Kidney (tissue), 14 donors: Measurements from ENCODE around the gene RASGEF1C. TPM values are rescaled to one million over a fixed set of nuclear protein-coding genes. Genes with fewer than 3 reads are reported as not detected.

ENCODE experiments used
- DNase-seq, 5 donors: peaks; one replicate each; pipeline ENCODE4 v3.0.0-alpha.2; 2013 to 2020
- FAIRE-seq: peaks from 2 replicates; lab custom pipeline; 2012; peaks lifted over from hg19 to GRCh38; lab: Jason Lieb, UNC
- H3K27ac ChIP-seq, 2 donors: one replicate each; pipeline ENCODE4 v1.7.0; 2013; ENCODE audit warnings: low read depth in 2 of 2, low read length in 2 of 2, inconsistent platforms in 1 of 2
- H3K27me3 ChIP-seq: one replicate; pipeline ENCODE4 v1.7.1; 2013; ENCODE audit warnings: low read length, inconsistent platforms; ENCODE audit not compliant: control insufficient read depth, insufficient read depth
- H3K36me3 ChIP-seq, 3 donors: one replicate each; pipeline versions ENCODE4 v1.7.0 to v1.7.1; 2013; ENCODE audit warnings: low read length in 3 of 3, control low read depth in 1 of 3, inconsistent platforms in 1 of 3; ENCODE audit not compliant: insufficient read depth in 3 of 3, control insufficient read depth in 2 of 3
- H3K4me1 ChIP-seq, 3 donors: one replicate each; pipeline versions ENCODE4 v1.7.0 to v1.7.1; 2013; ENCODE audit warnings: low read length in 3 of 3, inconsistent platforms in 1 of 3, low read depth in 1 of 3; ENCODE audit not compliant: control insufficient read depth in 2 of 3, insufficient read depth in 2 of 3
- H3K4me3 ChIP-seq, 3 donors: one replicate each; pipeline versions ENCODE4 v1.7.0 to v1.8.1; 2013; ENCODE audit warnings: low read length in 3 of 3, control low read depth in 1 of 3, inconsistent platforms in 1 of 3
- H3K9ac ChIP-seq, 3 donors: one replicate each; pipeline versions ENCODE4 v1.7.0 to v1.7.1; 2013; ENCODE audit warnings: low read length in 3 of 3, control low read depth in 1 of 3, inconsistent platforms in 1 of 3
- H3K9me3 ChIP-seq, 3 donors: one replicate each; pipeline versions ENCODE4 v1.7.0 to v1.7.1; 2013; ENCODE audit warnings: low read length in 3 of 3, control low read depth in 1 of 3, inconsistent platforms in 1 of 3; ENCODE audit not compliant: control insufficient read depth in 2 of 3, insufficient read depth in 1 of 3
- intact Hi-C: fragments of 100-400 bp; cut with DNase I; formaldehyde crosslinking; loops from one replicate; pipeline ENCODE4 v1.11.1; 2022
- polyA plus RNA-seq: library from polyadenylated mRNA; stranded (reverse); fragments of 350-450 nt; fragmentation: Illumina TruSeq; extraction: RNeasy Lipid Tissue Mini Kit (QIAGEN cat#74804); gene quantifications from one replicate; pipeline ENCODE4 v1.2.3, GENCODE V29; 2014; ENCODE audit warnings: low read depth, low replicate concordance; ENCODE audit not compliant: insufficient read depth
- total RNA-seq: library from RNA; stranded (reverse); fragmentation: NEBNext Ultra II Directional; extraction: Animal tissue kit (Norgen Biotek cat#: 25700); gene quantifications from one replicate; pipeline ENCODE4 v1.2.1, GENCODE V29; 2021
- TF ChIP-seq, protein P1 (sequence below): IDR thresholded peaks from 3 replicates; pipeline ENCODE4 v1.5.1; 2012; ENCODE audit warnings: mild to moderate bottlenecking, moderate library complexity, borderline replicate concordance; ENCODE audit not compliant: insufficient read depth; ENCODE audit errors: extremely low read depth
- donor health status: control.
- donor health status: control.
- donor health status: control.
- donor health status: control.
- donor health status: control.
- donor health status: DM: yes; HTN: yes; CAD: no.
- donor health status: Normal renal cell carcinoma (clear cell type).

RASGEF1C gene
- total and polyA plus RNA-seq, 2 donors from 2014 or later = 0.15 to 0.16 TPM

DNA sequence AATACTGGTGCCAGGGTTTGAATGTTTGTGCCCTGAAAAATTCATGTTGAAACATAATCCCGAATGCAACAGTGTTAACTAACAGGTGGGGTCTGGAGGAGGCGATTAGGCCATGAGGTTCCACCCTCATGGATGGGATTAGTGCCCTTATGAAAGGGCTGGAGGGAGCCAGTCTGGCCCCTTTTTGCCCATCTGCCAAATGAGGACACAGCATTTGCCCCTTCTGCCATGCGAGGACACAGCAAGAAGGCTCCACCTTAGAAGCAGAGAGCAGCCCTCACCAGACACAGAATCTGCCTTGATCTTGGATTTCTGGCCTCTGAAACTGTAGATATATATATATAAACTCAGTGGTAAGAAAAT, 104.9 kb downstream of the RASGEF1C start:
- H3K9me3 ChIP-seq = no peaks in the 10 kb centered on the region
- peak in 1 of 5 donors; percentile 19 for DNase-seq
- FAIRE-seq = no peak
- H3K4me3 ChIP-seq = no peak overlapping the region
- H3K4me1 ChIP-seq = no peaks in the 10 kb centered on the region
- no peaks in the 10 kb centered on the region for H3K36me3 ChIP-seq
- TF ChIP-seq, protein P1, sequence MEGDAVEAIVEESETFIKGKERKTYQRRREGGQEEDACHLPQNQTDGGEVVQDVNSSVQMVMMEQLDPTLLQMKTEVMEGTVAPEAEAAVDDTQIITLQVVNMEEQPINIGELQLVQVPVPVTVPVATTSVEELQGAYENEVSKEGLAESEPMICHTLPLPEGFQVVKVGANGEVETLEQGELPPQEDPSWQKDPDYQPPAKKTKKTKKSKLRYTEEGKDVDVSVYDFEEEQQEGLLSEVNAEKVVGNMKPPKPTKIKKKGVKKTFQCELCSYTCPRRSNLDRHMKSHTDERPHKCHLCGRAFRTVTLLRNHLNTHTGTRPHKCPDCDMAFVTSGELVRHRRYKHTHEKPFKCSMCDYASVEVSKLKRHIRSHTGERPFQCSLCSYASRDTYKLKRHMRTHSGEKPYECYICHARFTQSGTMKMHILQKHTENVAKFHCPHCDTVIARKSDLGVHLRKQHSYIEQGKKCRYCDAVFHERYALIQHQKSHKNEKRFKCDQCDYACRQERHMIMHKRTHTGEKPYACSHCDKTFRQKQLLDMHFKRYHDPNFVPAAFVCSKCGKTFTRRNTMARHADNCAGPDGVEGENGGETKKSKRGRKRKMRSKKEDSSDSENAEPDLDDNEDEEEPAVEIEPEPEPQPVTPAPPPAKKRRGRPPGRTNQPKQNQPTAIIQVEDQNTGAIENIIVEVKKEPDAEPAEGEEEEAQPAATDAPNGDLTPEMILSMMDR = no peak
- intact Hi-C loops = no loop called here
- no peak overlapping the region for H3K9ac ChIP-seq
- H3K27me3 ChIP-seq = no peaks in the 10 kb centered on the region
- H3K27ac ChIP-seq = no peak overlapping the region

- TF ChIP-seq, protein P1 = no peak
- Histone ChIP-seq H3K9me3 (no peaks in the 10 kb centered on the region), H3K9ac (no peak overlapping the region), H3K27ac (no peak overlapping the region), H3K4me1 (no peaks in the 10 kb centered on the region), H3K4me3 (no peak overlapping the region), H3K27me3 (no peaks in the 10 kb centered on the region), H3K36me3 (no peaks in the 10 kb centered on the region)
- intact Hi-C loops = no loop called here
- DNase-seq (no peak), FAIRE-seq (no peak)
These were observed 105.4 kb downstream of the RASGEF1C start for GRCh38 chr5:180103487-180104167.

- Histone ChIP-seq H3K4me1 (no peaks in the 10 kb centered on the region), H3K27me3 (no peaks in the 10 kb centered on the region), H3K9me3 (no peaks in the 10 kb centered on the region), H3K36me3 (no peaks in the 10 kb centered on the region), H3K4me3 (no peak overlapping the region), H3K27ac (no peak overlapping the region), H3K9ac (no peak overlapping the region)
- DNase-seq = no peak
- TF ChIP-seq, protein P1 = no peak
- FAIRE-seq = no peak
- intact Hi-C loops = no loop called here
These were observed 106.4 kb downstream of the RASGEF1C start for GRCh38 chr5:180102636-180103035.
